Mammary epithelial cell (primary cell): ENCODE measurements around the gene DGCR8.

Experiments used
- CTCF ChIP-seq, 2 donors: IDR thresholded peaks in 1 of 2; conservative IDR thresholded peaks in 1 of 2; 2 replicates each; pipeline ENCODE4 v1.5.1; 2011 to 2012; ENCODE audit warnings: inconsistent platforms in 2 of 2, low read length in 2 of 2, mild to moderate bottlenecking in 2 of 2, control low read depth in 1 of 2, low read depth in 1 of 2; ENCODE audit not compliant: insufficient read depth in 1 of 2; ENCODE audit errors: extremely low read depth in 1 of 2
- EZH2 ChIP-seq: IDR thresholded peaks from 2 replicates; pipeline ENCODE4 v1.6.1; 2012; ENCODE audit warnings: low read length, inconsistent platforms, borderline replicate concordance

- no peak for TF ChIP-seq CTCF (conservative IDR thresholded peaks at IDR 0.05 in 1 of 2, IDR thresholded peaks at IDR 0.05 in 1 of 2; ENCODE audit: extremely low read depth in 1 of 2, insufficient read depth in 1 of 2, low read depth in 1 of 2, low read length in 2 of 2)
- TF ChIP-seq EZH2: no peak
Observed at GRCh38 chr22:20131597-20131858, 51.5 kb downstream of the DGCR8 start, which contains the start of gene ZDHHC8.
